Astrocyte of the hippocampus (primary cell): ENCODE data around the gene TAF1B.

Experiments used
- DNase-seq: peaks from one replicate; pipeline ENCODE4 v3.0.0; 2011; ENCODE audit warnings: low read depth, low spot score

Gene TAF1B

DNA sequence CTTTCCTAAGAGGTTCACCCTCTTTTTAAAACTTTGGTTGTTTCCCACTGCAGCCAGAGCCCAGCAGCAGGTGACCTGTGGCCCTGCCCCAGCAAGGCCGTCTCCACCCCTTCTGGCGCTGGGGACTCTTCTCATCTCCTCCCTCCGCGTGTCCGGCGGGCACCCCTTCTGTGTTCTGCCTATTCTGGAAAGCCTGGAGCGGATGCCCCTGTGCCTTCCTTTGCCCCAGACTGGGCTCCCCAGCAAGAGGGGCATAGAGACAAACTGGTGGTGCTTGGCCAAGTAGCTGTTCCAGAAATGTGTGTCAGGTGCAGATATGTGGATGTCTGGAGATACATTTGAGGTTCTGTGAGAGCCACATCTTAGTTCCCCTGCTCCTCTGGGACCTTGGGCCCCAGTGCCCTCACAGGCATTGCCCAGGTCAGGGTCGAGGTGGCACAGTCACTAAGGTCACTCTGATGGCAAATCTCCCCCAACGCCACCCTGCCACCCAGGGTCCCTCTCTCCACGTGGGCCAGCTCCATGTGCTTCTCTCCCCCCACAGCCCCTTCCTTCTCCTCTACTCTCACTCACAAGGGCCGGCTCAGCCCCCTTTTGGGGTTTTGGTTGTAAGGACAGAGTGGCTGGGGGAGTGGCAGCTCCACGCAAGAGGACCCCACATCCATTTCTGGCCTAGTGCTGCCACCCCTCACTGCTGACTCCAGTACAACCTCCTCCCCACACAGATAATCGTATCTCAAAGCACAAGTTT lies 35.5 kb upstream of the TAF1B start:
- no peak for DNase-seq

DNA sequence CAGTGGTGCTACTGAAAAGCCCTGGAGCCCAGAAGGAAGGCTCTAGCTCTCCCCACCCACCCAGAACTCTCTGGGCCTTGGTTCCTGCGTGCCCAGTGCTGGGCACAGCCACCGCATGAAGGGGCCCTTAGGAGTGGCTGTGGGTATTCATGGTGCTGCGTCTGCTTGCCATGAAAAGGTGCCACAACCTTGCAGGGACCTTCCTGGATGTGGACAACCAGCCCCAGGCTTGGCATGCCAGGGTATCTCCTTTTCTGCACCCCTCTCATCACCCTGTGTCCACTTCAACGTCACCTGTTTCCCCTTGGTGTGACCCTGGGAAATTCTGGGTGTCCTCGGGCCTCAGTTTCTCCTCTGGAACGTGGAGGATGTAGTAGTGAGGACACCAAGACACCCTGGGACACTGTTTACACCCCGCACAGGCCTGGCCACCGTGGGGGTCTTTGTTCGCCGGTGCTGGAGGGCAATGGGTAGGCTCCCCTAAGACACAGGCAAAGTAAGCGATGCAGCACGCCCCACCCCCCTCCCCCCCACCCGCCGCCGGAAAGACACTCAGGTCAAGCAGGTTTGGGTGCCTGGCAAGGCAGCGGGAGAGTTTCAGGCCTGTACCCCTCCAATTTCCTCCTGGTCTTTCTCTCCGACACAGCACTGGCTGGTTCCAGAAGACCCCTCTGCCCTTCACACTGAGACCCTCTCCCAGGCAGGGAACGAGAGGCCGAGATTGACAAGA lies 34.8 kb upstream of the TAF1B start:
- no peak for DNase-seq

- no peak for DNase-seq
These were observed 34.3 kb upstream of the TAF1B start for GRCh38 chr2:9809064-9809356.

DNA sequence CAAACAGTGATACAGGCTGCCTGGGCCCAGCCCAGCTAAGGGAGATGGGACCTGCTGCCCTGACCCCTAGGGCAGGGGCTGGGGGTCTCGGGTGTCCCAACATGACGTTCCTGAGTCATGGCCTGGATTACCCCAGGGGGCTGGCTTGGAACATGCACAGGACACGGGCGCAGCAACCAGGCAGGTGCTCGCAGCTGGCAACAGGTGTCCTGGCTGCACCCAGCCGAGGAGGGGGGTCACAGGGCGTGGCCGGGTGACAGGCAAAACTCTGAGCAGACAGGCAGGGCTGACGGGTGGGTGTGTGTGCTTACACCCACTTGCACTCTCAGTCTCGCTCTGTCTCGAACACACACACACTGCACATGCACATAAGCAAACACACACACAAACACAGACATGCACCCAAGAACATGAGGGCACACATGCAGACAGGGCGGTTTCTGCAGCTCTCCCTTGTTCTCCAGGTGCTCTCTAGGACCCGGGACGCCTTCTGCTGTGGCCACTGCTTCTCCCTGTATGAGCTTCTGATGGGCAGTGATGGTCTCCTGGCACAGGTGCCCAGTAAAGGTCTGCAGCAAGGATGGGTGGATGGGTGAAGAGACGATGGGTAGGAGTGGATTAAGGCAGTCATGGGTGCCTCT lies 33.7 kb upstream of the TAF1B start:
- DNase-seq: no peak

DNA sequence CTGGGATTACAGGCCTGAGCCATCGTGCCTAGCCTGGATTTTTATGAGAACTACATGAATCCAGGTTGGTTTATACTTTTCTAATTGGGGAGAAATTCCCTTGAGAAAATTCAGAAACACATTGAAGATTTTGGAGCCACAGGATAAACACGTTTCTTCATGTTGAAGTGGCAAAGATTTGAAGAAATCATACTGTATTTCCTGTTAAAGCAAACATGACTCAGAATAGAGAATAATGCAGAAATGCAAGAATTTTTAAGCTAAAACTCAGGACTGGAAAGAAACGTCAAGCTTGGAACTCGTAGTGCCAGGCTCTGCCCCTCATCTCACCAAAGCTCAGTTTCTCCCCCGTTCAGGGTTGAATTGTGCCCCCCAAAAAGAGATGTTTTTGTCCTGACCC lies 32.1 kb upstream of the TAF1B start:
- no peak for DNase-seq

DNA sequence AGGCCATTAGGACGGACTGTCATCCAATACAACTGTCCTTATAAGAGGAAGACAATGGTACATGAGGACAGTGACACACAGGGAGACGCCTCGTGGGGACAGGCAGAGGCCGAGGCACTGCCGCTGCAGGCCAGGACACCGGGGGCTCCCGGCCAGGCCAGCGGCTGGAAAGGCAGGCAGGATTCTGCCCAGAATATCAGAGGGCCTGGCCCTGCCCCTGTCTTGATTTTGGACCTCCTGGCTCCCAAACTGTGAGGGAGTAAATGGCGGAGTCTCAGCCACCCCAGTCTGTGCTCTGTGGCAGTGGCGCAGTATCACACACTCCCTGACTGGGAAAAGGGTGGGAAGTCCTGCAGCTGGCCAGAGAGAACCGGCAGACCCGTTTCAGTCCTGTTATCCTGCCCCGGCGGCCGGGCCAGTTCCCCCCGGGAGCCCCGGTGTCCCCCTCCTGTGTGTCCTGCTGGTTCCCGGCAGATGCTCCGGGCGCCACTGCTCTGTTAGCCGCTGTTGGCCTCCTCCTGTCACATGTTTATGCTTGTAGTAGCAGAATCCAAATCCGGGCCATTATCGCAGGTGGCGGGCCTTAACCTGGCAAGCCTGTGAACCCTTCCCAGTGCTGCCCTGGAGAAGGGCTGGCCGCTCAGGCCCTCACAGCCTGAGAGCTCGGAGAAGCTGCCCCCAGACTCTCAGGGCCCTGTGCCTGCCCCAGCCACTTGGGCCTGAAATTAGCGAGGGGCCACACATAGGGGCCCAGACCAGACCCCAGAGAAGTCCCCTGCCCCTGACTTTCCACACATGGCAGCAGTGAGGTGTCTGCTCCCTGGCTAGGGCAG lies 31.4 kb upstream of the TAF1B start:
- DNase-seq: no peak

- no peak for DNase-seq
These were observed 30.3 kb upstream of the TAF1B start for GRCh38 chr2:9812945-9813311.

DNA sequence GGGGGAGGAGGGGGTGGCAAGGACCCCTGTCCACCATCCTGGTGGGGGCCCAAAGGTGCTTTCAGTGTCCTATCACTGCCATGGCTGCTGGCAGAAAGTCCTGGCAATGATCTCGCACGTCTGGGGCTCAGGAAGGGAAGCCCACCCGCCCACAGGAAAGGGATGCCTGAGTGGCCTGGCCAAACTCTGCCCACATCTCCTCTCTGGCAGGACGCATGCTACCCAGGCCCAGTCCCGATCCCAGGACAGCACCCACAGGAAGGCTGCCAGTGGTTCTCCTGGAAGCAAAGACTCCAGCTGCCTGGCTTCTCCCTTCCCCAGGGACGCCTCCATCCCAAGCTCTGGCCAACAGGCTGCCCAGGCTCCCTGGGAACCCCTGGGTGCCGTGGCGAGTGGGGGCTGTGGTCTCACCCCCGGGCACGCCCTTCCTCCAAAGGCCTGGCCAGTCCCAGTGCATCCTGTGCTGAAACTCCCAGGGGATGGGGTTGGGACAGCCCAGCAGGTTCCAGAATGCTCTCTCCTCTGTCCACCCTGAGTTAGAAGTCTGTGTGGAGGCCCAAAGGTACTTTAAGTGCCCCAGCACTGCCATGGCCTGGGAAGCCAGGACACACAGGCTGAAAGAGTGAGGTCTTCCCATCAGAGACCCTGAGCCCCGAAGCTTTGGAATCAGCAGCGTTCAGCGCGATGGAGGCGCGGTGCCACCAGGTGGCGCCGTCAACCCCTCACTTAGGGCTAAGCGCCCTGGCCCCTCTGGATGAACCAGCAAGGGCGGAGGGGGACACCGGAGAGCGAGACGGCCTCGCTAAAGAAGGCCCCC lies 29.8 kb upstream of the TAF1B start:
- peak; percentile 84 for DNase-seq

DNA sequence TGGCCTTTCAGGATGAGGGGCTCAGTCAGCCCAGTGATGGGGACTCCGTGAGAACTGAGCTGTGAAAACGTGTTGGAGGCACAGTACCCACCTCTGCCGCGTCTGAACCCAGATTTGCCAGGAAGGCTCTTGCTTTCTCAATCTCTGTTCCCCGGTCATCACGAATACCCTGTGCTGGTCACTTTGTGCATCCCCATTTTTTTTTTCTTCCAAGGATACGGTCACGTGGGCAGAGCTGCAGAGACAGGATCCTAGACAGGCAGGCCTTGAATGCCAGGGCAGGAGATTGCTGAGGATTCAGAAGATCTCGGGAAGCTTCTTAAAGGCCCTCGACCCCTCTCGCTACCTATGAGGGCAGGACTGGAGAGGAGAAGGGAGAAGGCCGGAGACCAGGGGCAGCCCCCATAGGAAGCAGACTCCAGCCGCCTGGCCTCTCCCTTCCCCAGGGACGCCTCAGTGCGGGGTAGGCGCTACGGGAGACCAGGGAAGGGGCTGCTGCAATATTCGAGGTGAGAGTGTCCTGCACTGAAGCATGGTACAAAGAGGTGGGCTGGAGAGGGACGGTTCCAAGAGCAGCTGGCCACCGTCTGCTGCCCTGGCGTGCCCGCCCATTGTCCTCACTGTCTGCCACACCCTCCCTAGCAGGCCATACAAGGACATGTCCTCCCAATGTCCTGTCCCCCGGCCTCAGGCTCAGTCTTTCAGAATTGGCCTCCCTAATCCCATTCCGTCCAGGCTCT lies 29.0 kb upstream of the TAF1B start:
- DNase-seq: no peak

GRCh38 chr2:9815076-9815475 lies 28.2 kb upstream of the TAF1B start:
- DNase-seq: no peak

GRCh38 chr2:9815844-9816279 lies 27.4 kb upstream of the TAF1B start:
- DNase-seq: peak; percentile 41

- DNase-seq: no peak
These were observed 25.2 kb upstream of the TAF1B start for GRCh38 chr2:9818097-9818496.

DNA sequence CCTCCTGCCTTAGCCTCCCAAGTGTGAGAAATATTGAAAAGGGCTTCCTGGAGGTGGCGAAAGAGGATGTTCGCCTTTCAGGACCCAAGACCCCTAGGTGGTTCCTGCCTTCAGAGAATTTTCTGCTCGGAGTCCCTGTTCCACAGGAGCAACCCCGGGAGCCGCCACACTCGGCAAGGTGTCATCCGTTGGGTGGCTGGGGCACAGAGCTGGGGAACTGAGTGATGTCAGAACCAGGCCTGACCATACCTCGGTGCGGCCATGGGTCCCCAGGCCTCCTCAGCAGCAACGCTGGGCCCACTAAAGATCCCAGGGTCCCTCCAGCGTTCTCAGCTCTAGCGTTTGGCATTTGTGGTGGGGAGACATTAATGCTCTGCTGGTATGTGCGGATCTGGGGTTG lies 23.7 kb upstream of the TAF1B start:
- DNase-seq: no peak

DNA sequence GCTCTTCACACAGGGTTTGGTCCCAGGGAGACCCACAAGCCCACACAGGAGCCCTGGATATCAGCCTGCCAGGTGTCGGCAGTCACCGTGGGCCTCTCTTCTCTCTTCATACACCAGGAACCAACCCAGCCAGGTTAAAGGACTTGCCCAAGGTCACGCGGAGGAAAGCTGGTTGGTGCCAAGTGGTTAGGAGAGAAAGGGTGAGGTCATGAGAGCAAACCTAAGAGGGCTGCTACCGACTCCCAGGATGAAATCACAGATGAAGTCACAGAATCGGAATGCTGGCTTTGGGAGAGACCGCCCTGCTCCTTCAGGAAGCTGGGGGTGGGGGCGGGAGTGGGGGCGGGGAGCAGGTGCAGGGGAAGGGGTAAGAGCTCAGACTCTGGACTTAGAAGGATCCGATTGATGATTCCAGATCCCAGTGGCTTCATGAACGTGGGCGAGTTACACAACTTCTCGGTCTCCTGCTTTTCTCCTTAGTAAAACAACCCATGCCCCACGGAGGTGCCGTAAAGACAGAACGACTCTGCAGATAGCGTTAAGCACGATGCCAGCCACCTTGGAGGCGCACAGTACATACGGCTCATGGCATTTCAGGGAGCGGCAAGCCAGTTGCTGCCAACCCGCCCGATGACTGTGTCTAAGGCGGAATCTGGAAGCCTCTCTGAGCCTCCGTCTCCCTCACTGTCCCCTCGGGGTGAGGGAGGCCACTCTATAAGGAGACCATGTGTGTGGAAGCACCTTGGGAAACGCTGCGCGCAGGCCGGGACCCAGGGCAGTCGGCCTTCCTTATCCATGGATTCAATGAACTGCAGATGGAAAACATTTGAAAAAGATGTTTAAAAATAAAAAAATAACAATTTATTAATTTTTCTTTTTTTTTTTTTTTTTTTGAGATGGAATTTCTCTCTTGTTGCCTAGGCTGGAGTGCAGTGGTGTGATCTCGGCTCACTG lies 23.0 kb upstream of the TAF1B start:
- peak; percentile 71 for DNase-seq

GRCh38 chr2:9821805-9822445 lies 21.3 kb upstream of the TAF1B start:
- DNase-seq: no peak

DNA sequence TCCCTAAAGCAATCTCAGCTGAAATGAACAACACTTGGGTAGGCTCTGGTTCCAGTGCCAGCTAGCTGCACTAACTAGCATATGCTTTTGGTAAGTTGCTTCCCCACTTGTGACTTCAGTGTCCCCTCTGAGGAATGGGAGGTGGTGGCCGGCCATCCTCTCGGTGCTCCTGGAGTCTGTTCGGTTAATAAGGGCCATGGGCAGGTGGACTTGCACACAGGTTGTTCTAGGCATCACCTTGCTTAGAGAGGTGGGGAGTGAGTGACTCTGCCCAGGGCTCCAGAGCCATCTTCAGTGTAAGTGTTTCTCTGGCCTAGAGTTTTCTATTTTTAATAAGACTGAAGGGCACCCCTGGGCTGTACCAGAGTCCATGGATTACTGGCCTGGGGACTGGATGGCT lies 18.8 kb upstream of the TAF1B start:
- DNase-seq: no peak

DNA sequence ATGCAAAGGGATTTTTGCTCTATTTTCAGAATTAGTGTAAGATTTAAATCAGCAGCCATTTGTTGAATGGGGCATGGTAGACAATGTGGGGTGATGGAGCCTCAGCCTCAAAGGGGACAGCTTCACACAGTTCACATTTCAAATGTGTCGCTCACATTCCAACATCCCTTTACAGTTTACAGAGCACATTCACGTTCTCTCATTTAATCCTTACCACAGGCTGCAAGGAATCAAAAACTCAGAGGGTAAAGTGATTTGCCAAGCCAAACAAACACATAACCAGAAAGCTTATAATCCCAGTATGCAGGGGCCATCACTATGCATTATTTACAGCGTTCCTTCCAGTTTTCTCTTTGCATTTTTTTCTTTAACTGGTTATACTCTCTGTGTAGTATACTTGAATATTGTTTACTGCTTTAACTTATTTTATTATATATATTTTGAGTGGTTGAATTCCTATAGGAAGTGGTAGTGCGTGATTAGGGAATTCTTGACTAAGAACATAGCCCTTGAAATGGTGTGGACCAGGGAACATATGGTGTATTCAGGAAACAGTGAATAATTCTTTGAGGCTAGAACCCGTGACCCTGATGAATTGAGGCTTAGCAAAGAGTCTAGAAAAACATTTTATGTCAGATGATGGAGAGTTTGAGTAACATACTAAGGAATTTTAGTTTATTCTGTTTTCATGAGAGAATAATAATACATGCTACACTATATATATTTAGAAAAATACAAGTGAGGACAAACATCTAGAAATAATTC lies 18.1 kb upstream of the TAF1B start:
- peak; percentile 62 for DNase-seq

DNA sequence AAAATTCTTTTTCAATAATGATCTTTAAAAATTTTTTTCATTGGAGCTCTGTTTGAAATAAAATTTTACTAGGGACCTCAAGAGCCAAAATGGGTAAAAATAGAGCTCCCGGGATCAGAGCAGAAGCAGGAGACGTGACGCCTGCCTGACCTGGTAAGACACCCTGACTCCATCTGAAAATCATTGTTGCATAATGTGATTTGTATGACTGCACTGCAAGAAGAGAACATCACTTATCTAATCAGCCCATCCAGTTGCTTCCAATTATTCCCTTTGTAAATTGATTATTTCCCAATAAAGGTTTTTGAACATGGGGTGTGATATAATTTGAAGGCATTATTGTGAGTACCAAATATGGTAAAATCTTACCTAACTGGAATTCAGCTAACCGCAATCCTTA lies 17.1 kb upstream of the TAF1B start:
- no peak for DNase-seq
